NK-92 treated with Interleukin-12 subunit alpha and Interleukin-12 subunit beta, amount 100 ng/mL, for 24 hours (cell line): ENCODE measurements around the gene MAML2.

ENCODE experiments used
- DNase-seq: peaks from one replicate; lab custom pipeline; 2025; lab: John Stamatoyannopoulos, UW

Gene MAML2

GRCh38 chr11:96318399-96318798 is 24.6 kb downstream of the MAML2 start:
- DNase-seq, result no peak

GRCh38 chr11:96317985-96318384 is 25.0 kb downstream of the MAML2 start:
- no peak for DNase-seq

- DNase-seq, result no peak
These were observed 25.4 kb downstream of the MAML2 start for GRCh38 chr11:96317571-96317970.

- no peak for DNase-seq
These were observed 26.1 kb downstream of the MAML2 start for GRCh38 chr11:96316869-96317268.

GRCh38 chr11:96315476-96315875 is 27.5 kb downstream of the MAML2 start:
- DNase-seq, result no peak

DNA sequence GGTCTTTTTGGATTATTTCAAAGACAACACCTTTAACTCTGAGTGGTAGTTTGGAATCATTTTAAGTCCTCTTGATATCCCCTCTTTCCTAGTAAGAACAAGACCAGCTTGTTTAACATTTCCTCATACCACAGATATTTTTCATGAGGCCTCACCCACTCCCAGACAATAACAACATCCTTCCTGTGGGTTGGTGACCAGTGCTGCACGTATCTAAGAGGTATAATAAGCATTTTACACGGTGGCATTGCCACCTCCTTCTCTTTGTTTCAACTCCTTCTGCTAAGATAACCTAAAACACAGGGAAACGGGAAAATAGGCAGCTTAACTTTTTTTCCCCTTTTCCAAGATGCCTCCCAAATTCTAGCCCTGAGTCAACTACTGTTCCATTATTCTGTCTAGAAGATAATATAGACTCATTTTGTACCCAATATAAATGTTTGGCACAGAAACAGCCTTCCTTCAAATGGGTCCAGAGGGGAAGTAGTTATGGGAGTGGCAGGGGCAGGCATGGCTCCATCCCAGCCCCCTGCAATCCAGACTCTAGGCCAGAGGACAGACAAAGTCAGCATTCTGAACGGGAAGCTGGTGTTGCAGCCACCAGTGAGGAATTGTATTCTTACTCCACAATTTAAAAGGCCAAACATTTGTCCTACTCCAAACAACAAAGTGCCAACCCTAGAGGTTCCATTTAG is 28.5 kb downstream of the MAML2 start:
- no peak for DNase-seq

- no peak for DNase-seq
These were observed 29.8 kb downstream of the MAML2 start for GRCh38 chr11:96313163-96313562.

DNA sequence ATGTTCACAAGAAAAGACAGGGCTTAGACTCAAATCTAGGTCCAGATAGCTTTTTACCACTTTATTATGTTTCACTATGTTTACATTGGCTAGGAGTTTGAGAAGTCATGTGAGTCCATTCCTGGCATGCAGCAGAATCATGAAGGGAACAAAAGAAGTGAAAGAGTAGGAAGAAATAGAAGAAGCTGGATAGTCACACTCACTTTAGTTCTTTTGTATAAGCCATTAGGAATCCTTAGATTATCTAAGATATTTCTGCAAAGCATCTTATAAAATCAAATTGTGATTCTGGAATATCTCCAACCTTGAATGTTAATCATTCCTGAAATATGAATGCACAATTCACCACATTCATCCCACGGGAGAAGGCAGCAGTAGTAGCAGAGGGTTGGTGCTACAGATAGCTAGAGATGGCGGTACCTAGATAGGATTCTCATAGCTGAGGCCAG is 31.9 kb downstream of the MAML2 start:
- no peak for DNase-seq

DNA sequence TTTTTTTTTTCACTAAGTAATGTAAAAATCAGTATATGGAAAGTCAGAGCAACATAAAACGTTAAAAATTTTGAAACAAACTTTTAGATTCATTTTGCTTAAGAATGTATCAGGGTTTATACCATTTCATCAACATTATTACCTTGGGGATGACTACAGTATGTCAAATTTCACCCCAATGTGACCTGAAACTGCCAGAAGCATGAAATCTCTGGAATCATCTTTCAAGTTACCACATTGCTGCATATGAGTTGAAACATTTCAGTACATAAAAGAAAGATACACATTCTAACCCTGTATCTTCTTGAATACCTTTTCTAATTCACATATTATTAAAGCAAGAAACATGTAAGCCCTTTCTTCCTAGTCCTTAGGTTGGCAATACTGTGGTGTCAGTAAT is 32.8 kb downstream of the MAML2 start:
- no peak for DNase-seq

DNA sequence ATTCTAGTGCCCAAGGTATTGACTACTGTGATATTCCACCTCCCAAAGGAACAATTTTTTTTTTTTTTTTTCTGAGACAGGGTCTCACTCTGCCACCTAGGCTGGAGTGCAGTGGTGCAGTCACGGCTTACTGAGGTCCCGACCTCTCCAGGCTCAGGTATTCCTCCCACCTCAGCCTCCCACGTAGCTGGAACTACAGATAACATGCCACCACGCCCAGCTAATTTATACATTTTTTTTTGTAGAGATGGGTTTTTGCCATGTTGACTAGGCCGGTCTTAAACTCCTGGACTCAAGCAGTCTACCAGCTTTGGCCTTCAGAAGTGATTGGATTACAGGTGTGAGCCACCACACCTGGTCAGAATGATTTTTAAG is 33.4 kb downstream of the MAML2 start:
- DNase-seq, result no peak

DNA sequence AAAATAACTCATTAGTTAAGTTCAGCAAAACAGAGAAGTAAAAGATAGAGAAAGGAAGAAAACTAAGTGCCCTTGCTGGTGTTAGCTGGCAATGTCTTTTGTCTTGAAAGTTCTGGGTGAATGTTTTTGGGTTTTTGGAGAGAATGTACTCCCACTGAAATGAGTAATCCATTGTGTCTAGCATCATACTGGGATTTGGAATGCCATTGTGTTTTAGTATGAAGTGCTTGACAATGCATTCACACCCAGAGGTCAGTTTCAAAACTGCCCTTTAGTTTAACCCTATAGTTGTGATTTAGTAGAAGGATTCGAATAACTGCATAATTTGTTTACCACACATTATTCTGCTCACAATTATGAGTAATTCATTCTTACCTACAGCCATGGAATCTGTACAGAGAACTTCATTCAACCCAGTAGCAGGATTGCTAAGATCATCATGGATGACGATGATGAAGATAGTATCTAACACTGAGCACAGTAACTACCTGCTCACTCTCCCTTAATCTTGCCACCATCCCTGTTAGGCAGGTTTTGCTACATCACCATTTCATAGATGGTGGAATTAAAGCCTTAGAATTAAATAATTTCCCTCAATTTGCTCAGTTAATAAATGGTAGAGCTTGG is 33.9 kb downstream of the MAML2 start:
- DNase-seq, result no peak

GRCh38 chr11:96307776-96308140 is 35.2 kb downstream of the MAML2 start:
- DNase-seq, result no peak

DNA sequence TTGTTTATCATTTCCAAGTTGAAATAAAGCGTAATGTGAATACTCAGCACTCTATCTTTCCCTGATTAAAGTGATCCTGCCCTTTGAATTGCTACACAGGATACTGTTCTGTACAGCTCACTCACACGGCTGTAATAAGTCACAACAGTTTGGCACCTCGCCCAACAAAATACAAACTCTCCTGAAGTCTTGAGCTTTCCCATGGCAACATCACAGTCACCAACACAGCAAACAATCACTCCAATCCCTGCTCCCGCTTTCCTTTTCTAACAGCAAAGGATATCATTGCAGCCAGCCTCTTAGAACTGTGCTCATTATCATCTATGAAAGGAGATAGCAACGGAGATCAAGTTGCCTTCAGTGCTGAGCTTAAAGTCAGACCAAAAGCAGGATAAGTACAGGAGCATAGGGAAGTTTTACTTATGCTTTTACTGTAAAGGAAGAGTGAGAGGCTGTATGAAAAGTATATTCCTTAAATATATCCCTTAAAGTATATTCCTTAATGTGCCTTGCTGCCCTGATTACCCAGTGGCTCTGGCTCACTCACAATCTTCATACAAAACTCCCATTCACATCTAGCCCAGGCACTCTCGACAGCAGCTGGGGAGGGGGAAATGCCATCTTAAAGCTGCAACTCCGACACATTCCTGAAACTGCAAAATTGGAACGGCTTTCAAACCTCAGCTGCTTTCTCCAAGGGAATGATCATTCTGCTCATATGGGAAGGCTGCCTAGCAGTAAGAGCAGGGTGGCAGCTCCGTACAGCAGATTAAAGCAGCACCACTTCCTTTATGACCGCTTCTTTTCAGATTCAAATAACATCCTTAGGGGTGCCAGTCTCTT is 35.8 kb downstream of the MAML2 start:
- no peak for DNase-seq

DNA sequence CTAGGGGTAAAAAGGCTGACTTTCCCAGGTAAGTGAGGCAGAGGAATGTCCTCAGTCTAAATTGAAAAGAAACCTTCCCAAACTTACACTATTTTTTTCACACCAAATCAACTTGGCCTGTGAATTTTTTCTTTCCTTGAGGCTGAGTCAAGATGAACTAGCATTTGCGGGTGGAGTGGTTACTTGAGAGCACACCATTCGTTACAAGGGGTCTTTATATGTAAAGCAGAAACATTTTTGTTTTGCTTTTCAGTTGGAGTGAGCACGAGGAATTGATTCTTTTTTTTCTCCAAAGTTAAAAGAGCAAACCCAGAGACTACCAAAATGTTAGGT is 36.4 kb downstream of the MAML2 start:
- DNase-seq, result no peak

GRCh38 chr11:96306071-96306470 is 36.9 kb downstream of the MAML2 start:
- no peak for DNase-seq

GRCh38 chr11:96303980-96304379 is 39.0 kb downstream of the MAML2 start:
- DNase-seq, result no peak

- no peak for DNase-seq
These were observed 39.9 kb downstream of the MAML2 start for GRCh38 chr11:96303064-96303463.

DNA sequence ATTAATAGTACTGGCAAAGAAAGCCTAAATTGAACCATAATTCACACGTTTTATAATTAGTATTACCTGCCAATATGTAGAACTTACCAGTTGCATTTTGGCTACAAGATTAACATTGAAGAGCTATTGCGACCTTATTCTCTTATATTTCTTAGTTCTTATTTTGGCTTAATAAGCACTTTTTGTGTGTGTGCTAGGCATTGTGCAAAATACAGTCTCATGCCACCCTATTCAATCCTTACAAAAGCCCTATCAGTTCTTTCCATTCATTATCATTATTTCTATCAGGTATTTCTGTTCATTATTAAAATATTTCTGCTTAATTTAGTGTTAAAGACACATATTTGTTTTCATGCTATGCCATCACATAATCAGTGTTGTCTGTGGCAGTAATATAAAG is 41.2 kb downstream of the MAML2 start:
- no peak for DNase-seq

GRCh38 chr11:96299155-96299888 is 43.7 kb downstream of the MAML2 start:
- no peak for DNase-seq

- no peak for DNase-seq
These were observed 47.6 kb downstream of the MAML2 start for GRCh38 chr11:96295369-96295768.

DNA sequence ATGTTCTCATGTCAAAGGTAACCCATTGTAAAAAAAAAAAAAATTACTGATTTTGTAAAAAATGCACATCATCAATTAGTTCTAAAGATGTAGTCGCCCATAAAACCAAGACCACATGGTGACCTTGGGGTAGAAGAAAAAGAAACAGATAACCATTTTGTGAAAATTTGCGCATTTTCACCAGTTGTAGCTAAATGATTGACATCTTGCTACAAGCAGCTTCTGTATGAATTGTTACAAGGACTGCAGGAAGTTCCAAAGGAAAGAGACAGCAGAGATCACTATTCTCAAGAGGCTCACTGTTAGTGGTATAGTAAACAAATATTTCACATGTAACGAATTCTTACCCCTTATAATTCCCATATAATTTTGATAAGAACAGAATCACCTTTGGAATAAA is 48.7 kb downstream of the MAML2 start:
- DNase-seq, result no peak

DNA sequence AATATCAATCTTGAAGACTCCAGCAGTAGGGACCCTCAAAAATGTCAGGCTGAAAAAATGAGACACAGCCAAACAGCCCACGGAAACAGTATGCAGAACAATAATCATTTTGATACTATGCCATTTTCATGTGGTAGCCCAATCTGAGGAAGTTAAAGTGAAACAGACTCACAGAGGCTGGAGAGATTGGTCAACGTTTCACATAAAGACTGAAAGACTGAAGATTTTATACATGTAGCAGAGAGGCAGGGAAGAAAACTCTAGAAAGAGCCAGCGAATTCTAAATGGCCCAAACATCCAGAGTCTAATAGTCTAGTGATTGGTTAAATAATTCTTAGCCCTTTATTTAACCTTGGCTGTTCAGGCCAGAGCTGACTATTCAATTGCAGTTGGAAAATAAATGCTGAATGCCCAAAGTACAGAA is 49.4 kb downstream of the MAML2 start:
- no peak for DNase-seq

- no peak for DNase-seq
These were observed 49.9 kb downstream of the MAML2 start for GRCh38 chr11:96293109-96293508.
